ENCODE measurements around the gene ARHGAP6.
"Not testable (repeated sequence)": the region's sequence is repeated elsewhere in the genome, so short reads cannot be mapped to it uniquely, and the experiment has no call there.

DNA sequence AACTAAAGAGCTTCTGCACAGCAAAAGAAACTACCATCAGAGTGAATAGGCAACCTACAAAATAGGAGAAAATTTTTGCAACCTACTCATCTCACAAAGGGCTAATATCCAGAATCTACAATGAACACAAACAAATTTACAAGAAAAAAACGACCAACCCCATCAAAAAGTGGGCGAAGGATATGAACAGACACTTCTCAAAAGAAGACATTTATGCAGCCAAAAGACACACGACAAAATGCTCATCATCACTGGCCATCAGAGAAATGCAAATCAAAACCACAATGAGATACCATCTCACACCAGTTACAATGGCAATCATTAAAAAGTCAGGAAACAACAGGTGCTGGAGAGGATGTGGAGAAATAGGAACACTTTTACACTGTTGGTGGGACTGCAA lies 304.1 kb downstream of the ARHGAP6 start:
- TF ChIP-seq EZH2 (IDR thresholded peaks at IDR 0.05); POLR2AphosphoS5 (IDR thresholded peaks at IDR 0.05; ENCODE audit: borderline replicate concordance, low read depth, low read length): not testable (repeated sequence)

Measured in SK-N-MC (cell line).